Retinal pigment epithelial cell (primary cell): ENCODE measurements around the gene QSER1.

Experiments used
- DNase-seq: peaks from one replicate; pipeline ENCODE4 v3.0.0-alpha.2; 2010; ENCODE audit warnings: low read depth
- H3K4me3 ChIP-seq: 2 replicates; pipeline ENCODE4 v1.5.1; 2011; ENCODE audit warnings: mild to moderate bottlenecking, low read length, control low read depth, moderate library complexity
- TF ChIP-seq, protein P1 (sequence below): conservative IDR thresholded peaks from 2 replicates; pipeline ENCODE4 v1.5.1; 2011; ENCODE audit warnings: low read depth, low read length, control low read depth, inconsistent platforms

The QSER1 gene

GRCh38 chr11:32890843-32891656 lies 1.6 kb upstream of the QSER1 start:
- H3K4me3 ChIP-seq = no peak overlapping the region
- no peak for DNase-seq
- TF ChIP-seq, protein P1, sequence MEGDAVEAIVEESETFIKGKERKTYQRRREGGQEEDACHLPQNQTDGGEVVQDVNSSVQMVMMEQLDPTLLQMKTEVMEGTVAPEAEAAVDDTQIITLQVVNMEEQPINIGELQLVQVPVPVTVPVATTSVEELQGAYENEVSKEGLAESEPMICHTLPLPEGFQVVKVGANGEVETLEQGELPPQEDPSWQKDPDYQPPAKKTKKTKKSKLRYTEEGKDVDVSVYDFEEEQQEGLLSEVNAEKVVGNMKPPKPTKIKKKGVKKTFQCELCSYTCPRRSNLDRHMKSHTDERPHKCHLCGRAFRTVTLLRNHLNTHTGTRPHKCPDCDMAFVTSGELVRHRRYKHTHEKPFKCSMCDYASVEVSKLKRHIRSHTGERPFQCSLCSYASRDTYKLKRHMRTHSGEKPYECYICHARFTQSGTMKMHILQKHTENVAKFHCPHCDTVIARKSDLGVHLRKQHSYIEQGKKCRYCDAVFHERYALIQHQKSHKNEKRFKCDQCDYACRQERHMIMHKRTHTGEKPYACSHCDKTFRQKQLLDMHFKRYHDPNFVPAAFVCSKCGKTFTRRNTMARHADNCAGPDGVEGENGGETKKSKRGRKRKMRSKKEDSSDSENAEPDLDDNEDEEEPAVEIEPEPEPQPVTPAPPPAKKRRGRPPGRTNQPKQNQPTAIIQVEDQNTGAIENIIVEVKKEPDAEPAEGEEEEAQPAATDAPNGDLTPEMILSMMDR = no peak

DNA sequence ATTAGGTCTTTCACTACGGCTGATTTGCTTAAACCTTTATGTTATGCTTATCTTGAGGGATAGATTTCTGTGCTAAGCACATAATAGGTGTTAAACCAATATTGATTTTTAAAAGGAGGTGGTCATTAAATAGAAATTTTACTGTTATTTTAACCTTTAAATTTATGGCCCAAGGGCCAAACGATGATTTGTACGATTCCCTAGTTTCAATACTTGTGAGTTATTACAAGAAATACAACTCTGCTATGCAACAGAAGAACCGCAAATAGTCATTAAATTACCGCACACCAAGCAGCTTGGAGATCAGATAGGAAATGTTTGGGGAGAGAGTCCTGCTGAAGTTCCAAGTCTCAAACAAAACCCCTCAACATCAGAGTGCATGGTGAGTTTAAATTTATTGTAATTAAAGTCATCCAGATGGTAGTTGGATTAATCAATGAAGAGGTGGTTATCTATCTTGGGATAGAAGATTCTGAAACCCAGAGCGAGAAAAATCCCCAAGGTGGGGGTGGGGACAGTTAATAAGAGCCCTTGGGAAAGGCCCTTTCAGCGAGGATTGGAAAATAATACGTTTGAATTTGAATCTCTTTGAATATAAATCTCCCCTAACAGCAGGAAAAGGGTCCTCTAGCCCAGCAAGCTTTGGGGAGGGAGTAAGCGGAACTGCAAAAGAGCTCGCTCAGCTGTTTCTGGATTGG lies 805 bp upstream of the QSER1 start:
- TF ChIP-seq, protein P1 = no peak
- no peak for DNase-seq
- H3K4me3 ChIP-seq = peak overlapping the region; percentile 74

DNA sequence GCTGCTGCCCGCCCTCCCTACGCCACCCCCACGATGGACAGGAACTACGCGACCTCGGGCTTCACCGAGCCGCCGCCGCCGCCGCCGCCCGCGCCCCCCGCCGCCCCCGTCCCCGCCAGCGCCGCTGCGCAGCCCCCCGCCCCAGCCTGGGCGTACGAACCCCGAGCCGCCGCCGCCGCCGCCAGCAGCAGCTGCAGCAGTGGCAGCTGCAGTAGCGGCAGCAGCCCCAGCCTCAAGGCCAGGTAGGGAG lies 407 bp downstream of the QSER1 start:
- H3K4me3 ChIP-seq = peak overlapping the region; percentile 83
- DNase-seq = no peak
- TF ChIP-seq, protein P1 = no peak

DNA sequence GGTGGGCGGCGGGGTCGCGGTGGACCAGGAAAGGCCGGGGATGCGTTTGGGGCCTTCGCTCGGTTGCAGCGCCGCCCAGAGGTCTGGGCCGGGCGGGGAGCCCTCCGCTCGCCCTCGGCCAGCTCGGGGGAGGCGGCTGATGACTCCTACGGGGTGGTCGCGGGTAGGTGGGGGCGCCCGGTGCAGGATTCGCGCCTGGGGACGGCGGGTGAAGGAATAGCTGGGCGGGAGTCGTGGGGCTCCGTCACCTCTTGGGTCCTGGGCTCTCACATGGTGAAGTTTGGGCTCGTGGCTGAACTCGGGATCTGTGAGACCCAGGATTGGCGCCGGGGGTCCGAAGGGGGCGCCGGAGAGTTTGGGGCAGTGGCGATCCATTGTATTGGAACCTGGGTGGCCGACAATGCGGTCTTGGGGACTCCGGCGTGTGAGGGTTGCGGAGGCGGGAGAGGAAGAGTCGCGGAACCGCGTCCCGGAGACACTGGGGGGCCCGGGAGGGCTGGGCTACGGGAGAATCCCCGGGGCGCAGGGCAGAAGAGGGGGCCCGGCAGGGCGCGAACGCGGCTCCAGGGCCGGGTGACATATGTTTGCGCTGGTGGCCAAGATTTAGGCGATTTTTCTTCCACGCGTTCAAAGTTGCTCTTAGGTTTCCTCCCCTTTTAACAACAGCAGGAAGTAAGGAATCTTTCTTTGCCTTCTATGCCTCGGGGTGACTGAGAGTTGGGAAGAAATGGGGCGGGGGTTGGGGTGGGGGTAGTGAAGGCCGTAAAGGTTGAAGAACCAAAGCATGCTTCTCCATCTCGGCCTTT lies 935 bp downstream of the QSER1 start:
- peak overlapping the region; percentile 83 for H3K4me3 ChIP-seq
- no peak for DNase-seq
- TF ChIP-seq, protein P1 = peak; percentile 49

- no peak for DNase-seq
- TF ChIP-seq, protein P1 = no peak
- H3K4me3 ChIP-seq = peak overlapping the region; percentile 83
Observed at GRCh38 chr11:32894149-32894827, 1.7 kb downstream of the QSER1 start.

DNA sequence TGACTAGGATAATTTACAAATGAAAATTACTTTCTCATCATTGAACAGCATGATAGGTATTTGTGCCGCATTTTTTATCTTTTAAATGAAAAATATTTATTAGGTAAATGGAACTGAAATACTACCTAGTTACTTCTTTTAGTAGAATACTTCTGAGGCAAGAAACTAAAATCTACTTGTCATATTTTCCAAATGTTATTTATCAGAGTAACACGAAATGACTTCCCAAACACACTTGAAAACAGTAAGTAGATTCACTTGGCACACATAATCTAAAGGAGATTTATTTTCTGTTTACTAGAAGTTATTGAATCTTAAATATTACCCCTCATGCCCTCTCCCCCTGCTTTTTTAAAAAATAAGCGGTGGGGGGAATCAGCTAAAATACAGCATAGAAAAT lies 2.3 kb downstream of the QSER1 start:
- DNase-seq = no peak
- H3K4me3 ChIP-seq = peak overlapping the region; percentile 83
- TF ChIP-seq, protein P1 = no peak
